Panc1 (cell line): ENCODE results near the gene EXOC8. TPM values are rescaled to one million over a fixed set of nuclear protein-coding genes. Genes with fewer than 3 reads are reported as not detected.

Experiments used
- ATAC-seq: fragments of 200-7000 bp; cut with Tn5 transposase; 2 replicates; pipeline ENCODE4 v1.9.1; 2020; ENCODE audit warnings: mild to moderate bottlenecking, moderate library complexity
- BruUV-seq: library from RNA; stranded (reverse); fragments of 400-500 nt; replicated peaks from 2 replicates; lab custom pipeline; 2021; lab: Mats Ljungman, UMichigan
- CTCF ChIA-PET: fragments of 300-600 bp; sonication (Branson Sonifier 250); formaldehyde crosslinking; loops from one replicate; lab custom pipeline; 2022; ENCODE audit warnings: antibody characterized with exemption; lab: Charles Lee
- POLR2A ChIA-PET: fragments of 300-600 bp; sonication (Branson Sonifier 250); formaldehyde crosslinking; loops from one replicate; lab custom pipeline; 2022; ENCODE audit warnings: antibody characterized with exemption; lab: Charles Lee
- DNase-seq: peaks from one replicate; pipeline ENCODE4 v3.0.0-alpha.2; 2010; ENCODE audit warnings: low read depth, low spot score
- H3K27ac ChIP-seq: 2 replicates; pipeline ENCODE4 v1.5.1; 2011; ENCODE audit warnings: mild to moderate bottlenecking, low read length, inconsistent platforms
- H3K27me3 ChIP-seq: fragments of 200-500 bp; sonication (Bioruptor generic); 2 replicates; pipeline ENCODE4 v1.6.0; 2014; ENCODE audit warnings: low read length, inconsistent platforms; ENCODE audit not compliant: control insufficient read depth, insufficient read depth
- H3K36me3 ChIP-seq: fragments of 200-500 bp; sonication (Bioruptor generic); 2 replicates; pipeline ENCODE4 v1.5.1; 2014; ENCODE audit warnings: inconsistent platforms, mild to moderate bottlenecking, low read length, moderate library complexity; ENCODE audit not compliant: control insufficient read depth, insufficient read depth
- H3K4me1 ChIP-seq: 2 replicates; pipeline ENCODE4 v1.5.1; 2011; ENCODE audit warnings: inconsistent platforms, mild to moderate bottlenecking, low read length, moderate library complexity; ENCODE audit not compliant: control insufficient read depth, insufficient read depth
- H3K4me3 ChIP-seq, 2 experiments: 2 replicates each; pipeline ENCODE4 v1.5.1; 2011 to 2012; ENCODE audit warnings: low read depth in 2 of 2, low read length in 2 of 2, mild to moderate bottlenecking in 2 of 2, inconsistent platforms in 1 of 2, moderate library complexity in 1 of 2
- H3K9me3 ChIP-seq: fragments of 200-500 bp; sonication (Bioruptor generic); 2 replicates; pipeline ENCODE4 v1.5.1; 2014; ENCODE audit warnings: low read depth, mild to moderate bottlenecking, inconsistent platforms, low read length, moderate library complexity; ENCODE audit not compliant: control insufficient read depth, insufficient read depth
- CTCF ChIP-seq: fragments of 450-650 bp; IDR thresholded peaks from 2 replicates; pipeline ENCODE4 v1.5.1; 2017; ENCODE audit warnings: mild to moderate bottlenecking
- POLR2AphosphoS5 ChIP-seq: IDR thresholded peaks from 2 replicates; pipeline ENCODE4 v1.6.1; 2012; ENCODE audit warnings: mild to moderate bottlenecking, low read depth, low read length, moderate library complexity
- REST ChIP-seq, 2 experiments: IDR thresholded peaks; 2 replicates each; pipeline ENCODE4 v1.6.1; 2011 to 2012; ENCODE audit warnings: low read depth in 2 of 2, control low read depth in 1 of 2, low read length in 1 of 2, mild to moderate bottlenecking in 1 of 2, moderate library complexity in 1 of 2; ENCODE audit not compliant: insufficient read depth in 1 of 2
- SIN3A ChIP-seq: IDR thresholded peaks from 2 replicates; pipeline ENCODE4 v1.6.1; 2012; ENCODE audit warnings: low read depth, mild to moderate bottlenecking, low read length, moderate library complexity, borderline replicate concordance; ENCODE audit not compliant: insufficient read depth
- TCF7L2 ChIP-seq: IDR thresholded peaks from 2 replicates; pipeline ENCODE4 v1.6.1; 2011; ENCODE audit warnings: mild to moderate bottlenecking, low read depth, low read length, inconsistent platforms
- in situ Hi-C: cut with HindIII; loops from 2 replicates; pipeline ENCODE4 v1.10.0; 2016; ENCODE audit warnings: low sequenced_read_pairs, low pct_unique_long_range_greater_than_20kb
- intact Hi-C: fragments of 100-400 bp; cut with micrococcal nuclease; formaldehyde crosslinking; loops from one replicate; pipeline ENCODE4 v1.10.0; 2022; ENCODE audit not compliant: unreplicated experiment
- total RNA-seq: library from RNA; stranded (reverse); gene quantifications from one replicate; pipeline ENCODE4 v1.2.1, GENCODE V29; 2021; ENCODE audit not compliant: unreplicated experiment

EXOC8 gene
- total RNA-seq, 1 experiment from 2014 or later, result 14.0 TPM

- DNase-seq (no peak), ATAC-seq (no peak)
- in situ Hi-C loops (no loop called here), intact Hi-C loops (loop anchor here (2.0 to 5.0 kb wide), 2 partner anchors 58 to 232 kb away; no protein-coding TSS in a partner anchor)
- no peaks in the 10 kb centered on the region for H3K27me3 ChIP-seq
- TF ChIP-seq CTCF, result no peak
- TF ChIP-seq SIN3A, result no peak
- TF ChIP-seq REST (IDR thresholded peaks at IDR 0.05; ENCODE audit: insufficient read depth in 1 of 2, low read depth in 2 of 2, low read length in 1 of 2), result no peak
- TF ChIP-seq TCF7L2, result no peak
- H3K9me3 ChIP-seq, result no peaks in the 10 kb centered on the region
- H3K36me3 ChIP-seq, result no peaks in the 10 kb centered on the region
- no peak overlapping the region for H3K27ac ChIP-seq
- BruUV-seq, result no TSS peak
- CTCF ChIA-PET, result no interaction called here
- POLR2A ChIA-PET, result interaction anchor here (0.6 kb wide), 1 partner anchor 243 kb away, joined by 3 read pairs; no protein-coding TSS in a partner anchor
- peaks cover 5% of the 10 kb centered on the region; the same call in 1 of the 2 replicates for H3K4me1 ChIP-seq
- H3K4me3 ChIP-seq, result no peak overlapping the region
These were observed 21.5 kb upstream of the EXOC8 start for GRCh38 chr1:231359113-231359512.

- TF ChIP-seq CTCF (peak; percentile 76), POLR2AphosphoS5 (no peak; the same call in 1 of the 2 replicates), TCF7L2 (no peak), REST (IDR thresholded peaks at IDR 0.05; ENCODE audit: insufficient read depth in 1 of 2, low read depth in 2 of 2, low read length in 1 of 2) (no peak)
- Histone ChIP-seq H3K9me3 (no peaks in the 10 kb centered on the region), H3K27ac (no peak overlapping the region), H3K4me3 (no peak overlapping the region), H3K27me3 (no peaks in the 10 kb centered on the region), H3K4me1 (peaks cover 5% of the 10 kb centered on the region; the same call in 1 of the 2 replicates), H3K36me3 (peaks cover 6% of the 10 kb centered on the region; the same call in 1 of the 2 replicates)
- in situ Hi-C loops, result no loop called here
- intact Hi-C loops, result loop anchor here (2.0 to 5.0 kb wide), 3 partner anchors 59 to 233 kb away; no protein-coding TSS in a partner anchor
- ChIA-PET CTCF (interaction anchor here (0.6 kb wide), 1 partner anchor 42 kb away, joined by 5 read pairs; no protein-coding TSS in a partner anchor), POLR2A (interaction anchor here (0.6 to 0.7 kb wide), 2 partner anchors 105 to 110 kb away, joined by 3 to 7 read pairs; no protein-coding TSS in a partner anchor)
- no TSS peak for BruUV-seq
- ATAC-seq (peak; percentile 93), DNase-seq (peak; percentile 57)
These were observed 20.2 kb upstream of the EXOC8 start for GRCh38 chr1:231357831-231358354.
